ENCODE measurements around the gene IP6K3.

The IP6K3 gene

GRCh38 chr6:33740794-33741193 is 5.9 kb downstream of the IP6K3 start:
- no peak overlapping the region for H2AFZ ChIP-seq (ENCODE audit: low read depth, low read length)
- no peak overlapping the region for H3K4me2 ChIP-seq (ENCODE audit: low read length)
- H3K4me1 ChIP-seq (ENCODE audit: low read length) = peaks cover 9% of the 10 kb centered on the region

GRCh38 chr6:33740204-33740608 is 6.5 kb downstream of the IP6K3 start:
- Histone ChIP-seq H3K36me3 (replicated peaks; ENCODE audit: low read depth, low read length) (no peaks in the 10 kb centered on the region), H3K4me1 (ENCODE audit: low read length) (peaks cover 9% of the 10 kb centered on the region), H3K79me2 (ENCODE audit: low read length) (no peaks in the 10 kb centered on the region), H3K9me3 (ENCODE audit: insufficient read depth, low read length) (no peaks in the 10 kb centered on the region), H3K4me3 (ENCODE audit: low read length) (no peak overlapping the region), H3K27ac (ENCODE audit: low read length) (no peak overlapping the region), H4K20me1 (ENCODE audit: insufficient read depth, low read length) (no peaks in the 10 kb centered on the region), H3K27me3 (ENCODE audit: low read depth, low read length) (peaks cover 22% of the 10 kb centered on the region), H2AFZ (ENCODE audit: low read depth, low read length) (no peak overlapping the region), H3K4me2 (ENCODE audit: low read length) (no peak overlapping the region), H3K9ac (ENCODE audit: low read length) (no peak overlapping the region)
- TF ChIP-seq EZH2phosphoT487 (IDR thresholded peaks at IDR 0.05; ENCODE audit: low read depth) (no peak), CTCF (IDR thresholded peaks at IDR 0.05; ENCODE audit: low read depth, low read length) (no peak)

More at GRCh38 chr6:33740794-33741193, 5.9 kb downstream of the IP6K3 start:
- no peak overlapping the region for H3K27ac ChIP-seq (ENCODE audit: low read length)
- peaks cover 22% of the 10 kb centered on the region for H3K27me3 ChIP-seq (ENCODE audit: low read depth, low read length)
- no peaks in the 10 kb centered on the region for H3K36me3 ChIP-seq (replicated peaks; ENCODE audit: low read depth, low read length)
- no peaks in the 10 kb centered on the region for H3K79me2 ChIP-seq (ENCODE audit: low read length)
- no peaks in the 10 kb centered on the region for H4K20me1 ChIP-seq (ENCODE audit: insufficient read depth, low read length)
- H3K9me3 ChIP-seq (ENCODE audit: insufficient read depth, low read length) = no peaks in the 10 kb centered on the region
- H3K9ac ChIP-seq (ENCODE audit: low read length) = no peak overlapping the region
- no peak overlapping the region for H3K4me3 ChIP-seq (ENCODE audit: low read length)
- TF ChIP-seq EZH2phosphoT487 (IDR thresholded peaks at IDR 0.05; ENCODE audit: low read depth) (no peak), CTCF (IDR thresholded peaks at IDR 0.05; ENCODE audit: low read depth, low read length) (no peak)

DNA sequence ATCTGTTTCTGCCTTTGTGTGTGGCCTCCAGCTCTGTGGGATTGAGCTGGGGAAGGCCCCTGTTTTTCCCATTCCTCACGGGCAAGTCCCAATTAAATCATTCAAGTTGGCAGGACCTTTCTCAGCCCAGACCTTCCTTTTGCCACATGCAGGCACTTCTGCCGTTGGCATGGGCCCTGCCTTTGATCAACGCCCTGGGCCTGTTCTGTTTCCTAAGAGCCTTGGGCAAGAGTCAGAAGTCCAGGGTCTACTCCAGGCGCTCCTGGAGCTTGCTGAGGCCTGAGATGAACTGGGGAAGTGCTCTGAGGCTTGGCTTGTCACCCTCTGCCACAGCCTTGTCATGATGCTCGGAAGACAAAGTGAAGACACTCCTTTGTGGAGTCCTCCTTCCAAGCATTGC is 7.1 kb downstream of the IP6K3 start:
- H3K4me1 ChIP-seq (ENCODE audit: low read length) = peaks cover 9% of the 10 kb centered on the region
- H2AFZ ChIP-seq (ENCODE audit: low read depth, low read length) = no peak overlapping the region
- TF ChIP-seq CTCF (IDR thresholded peaks at IDR 0.05; ENCODE audit: low read depth, low read length) (no peak), EZH2phosphoT487 (IDR thresholded peaks at IDR 0.05; ENCODE audit: low read depth) (no peak)
- H3K4me3 ChIP-seq (ENCODE audit: low read length) = no peak overlapping the region
- no peaks in the 10 kb centered on the region for H3K36me3 ChIP-seq (replicated peaks; ENCODE audit: low read depth, low read length)
- H3K9ac ChIP-seq (ENCODE audit: low read length) = no peak overlapping the region
- H4K20me1 ChIP-seq (ENCODE audit: insufficient read depth, low read length) = no peaks in the 10 kb centered on the region
- H3K27ac ChIP-seq (ENCODE audit: low read length) = no peak overlapping the region
- no peak overlapping the region for H3K4me2 ChIP-seq (ENCODE audit: low read length)
- H3K9me3 ChIP-seq (ENCODE audit: insufficient read depth, low read length) = no peaks in the 10 kb centered on the region
- peaks cover 22% of the 10 kb centered on the region for H3K27me3 ChIP-seq (ENCODE audit: low read depth, low read length)
- no peaks in the 10 kb centered on the region for H3K79me2 ChIP-seq (ENCODE audit: low read length)

- Histone ChIP-seq H3K27ac (ENCODE audit: low read length) (no peak overlapping the region), H3K36me3 (replicated peaks; ENCODE audit: low read depth, low read length) (no peaks in the 10 kb centered on the region), H2AFZ (ENCODE audit: low read depth, low read length) (no peak overlapping the region), H3K4me2 (ENCODE audit: low read length) (no peak overlapping the region), H4K20me1 (ENCODE audit: insufficient read depth, low read length) (no peaks in the 10 kb centered on the region), H3K79me2 (ENCODE audit: low read length) (no peaks in the 10 kb centered on the region), H3K9ac (ENCODE audit: low read length) (no peak overlapping the region), H3K9me3 (ENCODE audit: insufficient read depth, low read length) (no peaks in the 10 kb centered on the region), H3K4me1 (ENCODE audit: low read length) (peaks cover 9% of the 10 kb centered on the region), H3K27me3 (ENCODE audit: low read depth, low read length) (peaks cover 18% of the 10 kb centered on the region), H3K4me3 (ENCODE audit: low read length) (no peak overlapping the region)
- no peak for TF ChIP-seq CTCF (IDR thresholded peaks at IDR 0.05; ENCODE audit: low read depth, low read length)
Observed at GRCh38 chr6:33738879-33739278, 7.8 kb downstream of the IP6K3 start.

Measured in OCI-LY3 (cell line).